ENCODE measurements around the gene PTPN18. TPM values are rescaled to one million over a fixed set of nuclear protein-coding genes. Genes with fewer than 3 reads are reported as not detected.
A peak's percentile ranks its signal among the peaks of the same experiment; 100 is the strongest.
"Not testable (repeated sequence)": the region's sequence is repeated elsewhere in the genome, so short reads cannot be mapped to it uniquely, and the experiment has no call there.

PTPN18 gene
- total RNA-seq, 1 donor from 2014 or later = 11.8 TPM

- no peak for FAIRE-seq
- no peak for DNase-seq (ENCODE audit: low spot score in 2 of 2)
These were observed 22.5 kb downstream of the PTPN18 start for GRCh38 chr2:130378206-130378897.

GRCh38 chr2:130378898-130379214 is 23.0 kb downstream of the PTPN18 start:
- FAIRE-seq = no peak
- no peak for DNase-seq (ENCODE audit: low spot score in 2 of 2)

- DNase-seq (ENCODE audit: low spot score in 2 of 2) (no peak), FAIRE-seq (no peak)
These were observed 24.5 kb downstream of the PTPN18 start for GRCh38 chr2:130380096-130380934.

GRCh38 chr2:130381145-130381544 is 25.3 kb downstream of the PTPN18 start:
- FAIRE-seq = no peak
- no peak for DNase-seq (ENCODE audit: low spot score in 2 of 2)

- FAIRE-seq (no peak), DNase-seq (ENCODE audit: low spot score in 2 of 2) (no peak)
These were observed 25.8 kb downstream of the PTPN18 start for GRCh38 chr2:130381619-130382018.

GRCh38 chr2:130382313-130382917 is 26.6 kb downstream of the PTPN18 start:
- no peak for DNase-seq (ENCODE audit: low spot score in 2 of 2)
- FAIRE-seq = no peak

GRCh38 chr2:130385709-130386108 is 29.9 kb downstream of the PTPN18 start:
- FAIRE-seq = no peak
- no peak for DNase-seq (ENCODE audit: low spot score in 2 of 2)

GRCh38 chr2:130387071-130387400 is 31.2 kb downstream of the PTPN18 start:
- FAIRE-seq = no peak
- DNase-seq (ENCODE audit: low spot score in 2 of 2) = no peak

- FAIRE-seq (no peak), DNase-seq (ENCODE audit: low spot score in 2 of 2) (no peak)
These were observed 31.9 kb downstream of the PTPN18 start for GRCh38 chr2:130387804-130388203.

GRCh38 chr2:130388221-130388907 is 32.5 kb downstream of the PTPN18 start:
- DNase-seq (ENCODE audit: low spot score in 2 of 2) = no peak
- FAIRE-seq = no peak

- FAIRE-seq = no peak
- no peak for DNase-seq (ENCODE audit: low spot score in 2 of 2)
These were observed 33.5 kb downstream of the PTPN18 start for GRCh38 chr2:130389358-130389757.

GRCh38 chr2:130389783-130390182 is 33.9 kb downstream of the PTPN18 start:
- FAIRE-seq = no peak
- DNase-seq (ENCODE audit: low spot score in 2 of 2) = no peak

- FAIRE-seq (no peak), DNase-seq (ENCODE audit: low spot score in 2 of 2) (no peak)
These were observed 34.7 kb downstream of the PTPN18 start for GRCh38 chr2:130390460-130391057.

GRCh38 chr2:130391058-130391871 is 35.4 kb downstream of the PTPN18 start:
- no peak for FAIRE-seq
- DNase-seq (ENCODE audit: low spot score in 2 of 2) = peak; percentile 49 to 69

GRCh38 chr2:130391872-130392670 is 36.2 kb downstream of the PTPN18 start:
- no peak for DNase-seq (ENCODE audit: low spot score in 2 of 2)
- FAIRE-seq = no peak

- DNase-seq (ENCODE audit: low spot score in 2 of 2) = no peak
- no peak for FAIRE-seq
These were observed 37.6 kb downstream of the PTPN18 start for GRCh38 chr2:130393318-130393910.

- DNase-seq (ENCODE audit: low spot score in 2 of 2); FAIRE-seq: not testable (repeated sequence)
These were observed 50.4 kb downstream of the PTPN18 start for GRCh38 chr2:130406280-130406679.

GRCh38 chr2:130416693-130417092 is 60.8 kb downstream of the PTPN18 start:
- FAIRE-seq; DNase-seq (ENCODE audit: low spot score in 2 of 2): not testable (repeated sequence)

- not testable (repeated sequence) for FAIRE-seq; DNase-seq (ENCODE audit: low spot score in 2 of 2)
These were observed 63.0 kb downstream of the PTPN18 start for GRCh38 chr2:130418845-130419244.

Data from frontal cortex (tissue), 4 donors.